Skeletal muscle cell (primary cell): Measurements from ENCODE around the gene WFDC12.
"Not testable (repeated sequence)": the region's sequence is repeated elsewhere in the genome, so short reads cannot be mapped to it uniquely, and the experiment has no call there.

Experiments
- DNase-seq: peaks from one replicate; pipeline ENCODE4 v3.0.0-alpha.2; 2010; ENCODE audit warnings: low read depth
- H3K4me3 ChIP-seq: 2 replicates; pipeline ENCODE4 v1.5.1; 2011; ENCODE audit warnings: low read depth, mild to moderate bottlenecking, control low read depth, low read length, moderate library complexity

WFDC12 gene

GRCh38 chr20:45124365-45124764 is at the start of gene WFDC12:
WFDC12 (minus strand) TSS chr20:45124465; CDS start chr20:45124447, 18 bp downstream.
- H3K4me3 ChIP-seq: no peak within 1 kb of the TSS
- no peak for DNase-seq

GRCh38 chr20:45173522-45173921 is 49.3 kb upstream of the WFDC12 start:
- DNase-seq: no peak
- H3K4me3 ChIP-seq: no peak overlapping the region

GRCh38 chr20:45164906-45165305 is 40.6 kb upstream of the WFDC12 start:
- no peak for DNase-seq
- no peak overlapping the region for H3K4me3 ChIP-seq

GRCh38 chr20:45163083-45163803 is 39.0 kb upstream of the WFDC12 start:
- DNase-seq: no peak
- no peak overlapping the region for H3K4me3 ChIP-seq

GRCh38 chr20:45157962-45158361 is 33.7 kb upstream of the WFDC12 start:
- DNase-seq: peak; percentile 52
- no peak overlapping the region for H3K4me3 ChIP-seq

GRCh38 chr20:45156713-45157112 is 32.4 kb upstream of the WFDC12 start:
- no peak overlapping the region for H3K4me3 ChIP-seq
- DNase-seq: no peak

- DNase-seq, H3K4me3 ChIP-seq: not testable (repeated sequence)
Observed at GRCh38 chr20:45154794-45155193, 30.5 kb upstream of the WFDC12 start.

- no peak overlapping the region for H3K4me3 ChIP-seq
- DNase-seq: no peak
Observed at GRCh38 chr20:45154183-45154582, 29.9 kb upstream of the WFDC12 start.

- no peak overlapping the region for H3K4me3 ChIP-seq
- DNase-seq: no peak
Observed at GRCh38 chr20:45153752-45154151, 29.5 kb upstream of the WFDC12 start.

- no peak for DNase-seq
- no peak overlapping the region for H3K4me3 ChIP-seq
Observed at GRCh38 chr20:45153147-45153546, 28.9 kb upstream of the WFDC12 start.

GRCh38 chr20:45152405-45152804 is 28.1 kb upstream of the WFDC12 start:
- H3K4me3 ChIP-seq: no peak overlapping the region
- no peak for DNase-seq

- H3K4me3 ChIP-seq: no peak overlapping the region
Observed at GRCh38 chr20:45149062-45149461, 24.8 kb upstream of the WFDC12 start.

GRCh38 chr20:45140836-45141235 is 16.6 kb upstream of the WFDC12 start:
- no peak for DNase-seq
- no peak overlapping the region for H3K4me3 ChIP-seq

More at GRCh38 chr20:45149062-45149461, 24.8 kb upstream of the WFDC12 start:
- no peak for DNase-seq

GRCh38 chr20:45139733-45140375 is 15.6 kb upstream of the WFDC12 start:
- DNase-seq, H3K4me3 ChIP-seq: not testable (repeated sequence)

GRCh38 chr20:45138561-45139300 is 14.5 kb upstream of the WFDC12 start:
- no peak for DNase-seq
- H3K4me3 ChIP-seq: no peak overlapping the region

GRCh38 chr20:45136911-45137310 is 12.6 kb upstream of the WFDC12 start:
- no peak for DNase-seq

GRCh38 chr20:45128099-45128498 is 3.8 kb upstream of the WFDC12 start:
- DNase-seq: no peak
- no peak overlapping the region for H3K4me3 ChIP-seq

More at GRCh38 chr20:45136911-45137310, 12.6 kb upstream of the WFDC12 start:
- H3K4me3 ChIP-seq: no peak overlapping the region

GRCh38 chr20:45121388-45121787 is 2.9 kb downstream of the WFDC12 start:
- DNase-seq: no peak
- no peak overlapping the region for H3K4me3 ChIP-seq

GRCh38 chr20:45119556-45120266 is 4.6 kb downstream of the WFDC12 start:
- no peak for DNase-seq
- H3K4me3 ChIP-seq: no peak overlapping the region

- no peak overlapping the region for H3K4me3 ChIP-seq
- DNase-seq: no peak
Observed at GRCh38 chr20:45118028-45118427, 6.2 kb downstream of the WFDC12 start.
